Measurements from ENCODE around the gene HARS1. TPM values are rescaled to one million over a fixed set of nuclear protein-coding genes. Genes with fewer than 3 reads are reported as not detected.
"Not testable (repeated sequence)": the region's sequence is repeated elsewhere in the genome, so short reads cannot be mapped to it uniquely, and the experiment has no call there.

HARS1 gene
- total RNA-seq, 1 donor from 2014 or later = 77.7 TPM

DNA sequence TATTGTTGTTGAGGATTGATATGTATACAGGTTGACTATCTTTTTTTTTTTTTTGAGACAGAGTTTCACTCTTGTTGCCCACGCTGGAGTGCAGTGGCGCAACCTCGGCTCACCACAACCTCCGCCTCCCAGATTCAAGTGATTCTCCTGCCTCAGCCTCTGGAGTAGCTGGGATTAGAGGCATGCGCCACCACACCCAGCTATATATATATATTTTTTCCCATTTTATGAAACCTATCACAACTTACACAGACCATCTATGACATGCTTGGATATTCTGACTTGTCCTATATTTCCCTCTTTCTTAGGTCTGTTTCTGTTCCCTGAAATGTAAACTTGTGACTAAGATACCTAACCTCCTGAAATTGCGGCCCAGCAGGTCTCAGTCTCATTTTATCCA lies 63.2 kb downstream of the HARS1 start:
- Mint-ChIP-seq H3K27me3 (no peaks in the 10 kb centered on the region), H3K4me3 (ENCODE audit: low read depth) (no peak overlapping the region), H3K9me3 (ENCODE audit: low read depth) (peaks cover 20% of the 10 kb centered on the region), H3K36me3 (ENCODE audit: insufficient read depth) (peaks cover 4% of the 10 kb centered on the region), H3K4me1 (ENCODE audit: low read depth) (no peaks in the 10 kb centered on the region), H3K27ac (no peak overlapping the region)
- DNase-seq (ENCODE audit: low spot score, unreplicated experiment) = no peak
- TF ChIP-seq, protein P1, sequence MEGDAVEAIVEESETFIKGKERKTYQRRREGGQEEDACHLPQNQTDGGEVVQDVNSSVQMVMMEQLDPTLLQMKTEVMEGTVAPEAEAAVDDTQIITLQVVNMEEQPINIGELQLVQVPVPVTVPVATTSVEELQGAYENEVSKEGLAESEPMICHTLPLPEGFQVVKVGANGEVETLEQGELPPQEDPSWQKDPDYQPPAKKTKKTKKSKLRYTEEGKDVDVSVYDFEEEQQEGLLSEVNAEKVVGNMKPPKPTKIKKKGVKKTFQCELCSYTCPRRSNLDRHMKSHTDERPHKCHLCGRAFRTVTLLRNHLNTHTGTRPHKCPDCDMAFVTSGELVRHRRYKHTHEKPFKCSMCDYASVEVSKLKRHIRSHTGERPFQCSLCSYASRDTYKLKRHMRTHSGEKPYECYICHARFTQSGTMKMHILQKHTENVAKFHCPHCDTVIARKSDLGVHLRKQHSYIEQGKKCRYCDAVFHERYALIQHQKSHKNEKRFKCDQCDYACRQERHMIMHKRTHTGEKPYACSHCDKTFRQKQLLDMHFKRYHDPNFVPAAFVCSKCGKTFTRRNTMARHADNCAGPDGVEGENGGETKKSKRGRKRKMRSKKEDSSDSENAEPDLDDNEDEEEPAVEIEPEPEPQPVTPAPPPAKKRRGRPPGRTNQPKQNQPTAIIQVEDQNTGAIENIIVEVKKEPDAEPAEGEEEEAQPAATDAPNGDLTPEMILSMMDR (IDR thresholded peaks at IDR 0.05; ENCODE audit: unreplicated experiment) = no peak

DNA sequence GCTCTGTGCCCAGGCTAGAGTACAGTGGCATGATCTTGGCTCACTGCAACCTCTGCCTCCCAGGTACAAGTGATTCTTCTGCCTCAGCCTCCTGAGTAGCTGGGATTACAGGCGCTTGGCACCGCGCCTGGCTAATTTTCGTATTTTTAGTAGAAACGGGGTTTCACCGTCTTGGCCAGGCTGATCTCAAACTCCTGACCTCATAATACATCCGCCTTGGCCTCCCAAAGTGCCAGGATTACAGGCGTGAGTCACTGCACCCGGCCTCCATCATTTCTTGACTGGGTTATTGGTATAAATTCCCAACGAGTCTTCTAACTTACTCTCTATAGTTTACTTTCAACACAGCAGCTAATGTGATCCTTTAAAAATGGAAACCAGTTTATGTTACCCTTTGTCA lies 66.3 kb downstream of the HARS1 start:
- H3K4me1 Mint-ChIP-seq (ENCODE audit: low read depth); H3K27me3 Mint-ChIP-seq; H3K27ac Mint-ChIP-seq; DNase-seq (ENCODE audit: low spot score, unreplicated experiment); H3K4me3 Mint-ChIP-seq (ENCODE audit: low read depth); H3K36me3 Mint-ChIP-seq (ENCODE audit: insufficient read depth): not testable (repeated sequence)
- H3K9me3 Mint-ChIP-seq (ENCODE audit: low read depth) = peaks cover 20% of the 10 kb centered on the region

Small RNA genes lying within 50 kb of the gene (microRNA-seq; reads per million reads assigned to microRNA genes)
- not detected for gene MIR3655 (ENCODE audit: borderline number of aligned reads, unreplicated experiment)

Other genes with a start within 250 kb of the HARS1 start
- gene EIF4EBP3, start 143.7 kb downstream of the HARS1 start, total RNA-seq = 6.1 and 6.7 TPM in 2 replicates
- 31.8 and 34.6 TPM in 2 replicates for gene SRA1, start 133.9 kb downstream of the HARS1 start, total RNA-seq
- gene APBB3, start 126.8 kb downstream of the HARS1 start, total RNA-seq = 47.8 and 53.6 TPM in 2 replicates
- 67.3 and 69.2 TPM in 2 replicates for gene SLC35A4, start 126.5 kb downstream of the HARS1 start, total RNA-seq
- 0.36 TPM in 1 of 2 replicates, not detected in the other for gene CD14, start 58.2 kb downstream of the HARS1 start, total RNA-seq
- 25.9 and 27.5 TPM in 2 replicates for gene TMCO6, start 51.9 kb downstream of the HARS1 start, total RNA-seq
- gene NDUFA2, start 43.7 kb downstream of the HARS1 start, total RNA-seq = 62.4 and 63.9 TPM in 2 replicates
- 76.1 and 85.2 TPM in 2 replicates for gene IK, start 43.5 kb downstream of the HARS1 start, total RNA-seq
- 26.0 and 26.9 TPM in 2 replicates for gene WDR55, start 26.5 kb downstream of the HARS1 start, total RNA-seq
- gene DND1, start 17.8 kb downstream of the HARS1 start, total RNA-seq = 3.1 and 4.0 TPM in 2 replicates
- 44.7 and 47.5 TPM in 2 replicates for gene HARS2, start 85 bp upstream of the HARS1 start, total RNA-seq
- 67.6 and 67.7 TPM in 2 replicates for gene ZMAT2, start 9.1 kb upstream of the HARS1 start, total RNA-seq
- gene PCDHA1, start 94.8 kb upstream of the HARS1 start, total RNA-seq = not detected in 2 replicates
- 5.6 and 5.9 TPM in 2 replicates for gene PCDHA2, start 103.5 kb upstream of the HARS1 start, total RNA-seq
- gene PCDHA3, start 109.7 kb upstream of the HARS1 start, total RNA-seq = 1.5 and 2.4 TPM in 2 replicates
- 27.8 and 28.6 TPM in 2 replicates for gene PCDHA4, start 115.7 kb upstream of the HARS1 start, total RNA-seq
- 3.4 and 4.4 TPM in 2 replicates for gene PCDHA5, start 130.2 kb upstream of the HARS1 start, total RNA-seq
- 12.5 and 13.2 TPM in 2 replicates for gene PCDHA6, start 136.6 kb upstream of the HARS1 start, total RNA-seq
- gene PCDHA7, start 142.9 kb upstream of the HARS1 start, total RNA-seq = 4.3 and 4.9 TPM in 2 replicates
- 4.9 and 5.1 TPM in 2 replicates for gene PCDHA8, start 149.8 kb upstream of the HARS1 start, total RNA-seq
- gene PCDHA9, start 157.0 kb upstream of the HARS1 start, total RNA-seq = 3.4 and 3.8 TPM in 2 replicates
- gene PCDHA10, start 164.5 kb upstream of the HARS1 start, total RNA-seq = 18.3 and 19.2 TPM in 2 replicates
- gene PCDHA11, start 177.6 kb upstream of the HARS1 start, total RNA-seq = 10.0 and 10.5 TPM in 2 replicates
- 12.9 and 13.7 TPM in 2 replicates for gene PCDHA12, start 183.9 kb upstream of the HARS1 start, total RNA-seq
- 3.5 and 3.9 TPM in 2 replicates for gene PCDHA13, start 190.8 kb upstream of the HARS1 start, total RNA-seq
- gene PCDHAC1, start 234.9 kb upstream of the HARS1 start, total RNA-seq = 7.7 and 8.9 TPM in 2 replicates

Measured in progenitor cell of endocrine pancreas (in vitro differentiated cells).